GM12878 (cell line): ENCODE measurements around the gene SLC25A45. TPM values are rescaled to one million over a fixed set of nuclear protein-coding genes. Genes with fewer than 3 reads are reported as not detected.

ENCODE experiments used
- ATAC-seq: fragments of 200-7000 bp; cut with Tn5 transposase; 3 replicates; pipeline ENCODE4 v1.9.1; 2020; ENCODE audit warnings: mild to moderate bottlenecking, moderate library complexity
- BruUV-seq: library from RNA; stranded (reverse); fragments of 400-500 nt; replicated peaks from 2 replicates; lab custom pipeline; 2021; lab: Mats Ljungman, UMichigan
- CTCF ChIA-PET: fragments of 300-600 bp; sonication (Branson Sonifier 250); formaldehyde crosslinking; extraction: SDS; loops from one replicate; lab custom pipeline; 2021; ENCODE audit warnings: inconsistent platforms; lab: Yijun Ruan, JAX
- POLR2A ChIA-PET: fragments of 350-600 bp; formaldehyde crosslinking; extraction: SDS; loops from one replicate; lab custom pipeline; 2021; ENCODE audit warnings: inconsistent platforms; lab: Charles Lee
- RAD21 ChIA-PET: fragments of 300-600 bp; sonication (Branson Sonifier 250); formaldehyde crosslinking; loops from one replicate; lab custom pipeline; 2023; ENCODE audit warnings: antibody characterized with exemption; ENCODE audit not compliant: unreplicated experiment; lab: Charles Lee
- SMC1A ChIA-PET: fragments of 300-600 bp; sonication (Branson Sonifier 250); formaldehyde crosslinking; loops from one replicate; lab custom pipeline; 2023; ENCODE audit not compliant: unreplicated experiment, uncharacterized antibody; lab: Charles Lee
- DNase-seq: peaks from one replicate; pipeline ENCODE4 v3.0.0-alpha.2; 2011; ENCODE audit warnings: low read depth, low spot score
- FAIRE-seq: peaks from 3 replicates; lab custom pipeline; 2011; peaks lifted over from hg19 to GRCh38; lab: Jason Lieb, UNC
- H2AFZ ChIP-seq: 2 replicates; pipeline ENCODE4 v1.6.0; 2011; ENCODE audit warnings: low read depth, low read length, control low read depth; ENCODE audit not compliant: control insufficient read depth
- H3K27ac ChIP-seq: 2 replicates; pipeline ENCODE4 v1.5.1; 2011; ENCODE audit warnings: control low read depth; ENCODE audit not compliant: control insufficient read depth, insufficient read depth
- H3K27me3 ChIP-seq, 2 experiments: replicated peaks in 1 of 2; 2 replicates each; pipeline versions ENCODE4 v1.6.0 to v1.6.1; 2011; ENCODE audit warnings: low read length in 1 of 2; ENCODE audit not compliant: control insufficient read depth in 2 of 2, insufficient read depth in 2 of 2
- H3K36me3 ChIP-seq, 2 experiments: 2 replicates each; pipeline ENCODE4 v1.5.1; 2011; ENCODE audit warnings: low read length in 1 of 2; ENCODE audit not compliant: control insufficient read depth in 2 of 2, insufficient read depth in 2 of 2
- H3K4me1 ChIP-seq: 2 replicates; pipeline ENCODE4 v1.6.1; 2011; ENCODE audit warnings: mild to moderate bottlenecking, low read length, moderate library complexity, mixed read lengths; ENCODE audit not compliant: control insufficient read depth, insufficient read depth
- H3K4me2 ChIP-seq: 2 replicates; pipeline ENCODE4 v1.6.0; 2011; ENCODE audit warnings: control low read depth; ENCODE audit not compliant: control insufficient read depth, insufficient read depth
- H3K4me3 ChIP-seq: fragments of 200-600 bp; sonication (generic); 2 replicates; pipeline ENCODE4 v1.5.1; 2016
- H3K79me2 ChIP-seq: 2 replicates; pipeline ENCODE4 v1.6.0; 2011; ENCODE audit warnings: low read length; ENCODE audit not compliant: control insufficient read depth, insufficient read depth
- H3K9ac ChIP-seq: 2 replicates; pipeline ENCODE4 v1.8.0; 2011; ENCODE audit warnings: low read length, control low read depth, mixed read lengths; ENCODE audit not compliant: control insufficient read depth, insufficient read depth
- H3K9me3 ChIP-seq: replicated peaks from 3 replicates; pipeline ENCODE4 v1.5.1; 2011; ENCODE audit warnings: mild to moderate bottlenecking, low read length; ENCODE audit not compliant: control insufficient read depth, insufficient read depth
- H4K20me1 ChIP-seq: 2 replicates; pipeline ENCODE4 v1.6.0; 2011; ENCODE audit not compliant: control insufficient read depth, insufficient read depth
- CBX3 ChIP-seq: fragments of 200-600 bp; sonication (generic); IDR thresholded peaks from 2 replicates; pipeline ENCODE4 v1.6.1; 2016; ENCODE audit warnings: low read depth, borderline replicate concordance
- CHD1 ChIP-seq: IDR thresholded peaks from 2 replicates; pipeline ENCODE4 v1.6.1; 2012; ENCODE audit warnings: low read depth, low read length, improper control_type of control experiment
- EED ChIP-seq: sonication (generic); IDR thresholded peaks from 2 replicates; pipeline ENCODE4 v1.6.1; 2016; ENCODE audit warnings: antibody characterized with exemption, low read depth
- HCFC1 ChIP-seq: fragments of 150-350 bp; IDR thresholded peaks from 2 replicates; pipeline ENCODE4 v1.6.1; 2014; ENCODE audit warnings: low read length
- HDAC6 ChIP-seq: fragments of 200-600 bp; sonication (generic); IDR thresholded peaks from one replicate; pipeline ENCODE4 v1.8.0; 2017; ENCODE audit warnings: antibody characterized with exemption; ENCODE audit not compliant: unreplicated experiment
- RFX5 ChIP-seq: IDR thresholded peaks from 2 replicates; pipeline ENCODE4 v1.6.1; 2011; ENCODE audit warnings: low read depth, low read length, improper control_type of control experiment
- SRF ChIP-seq, 2 experiments: IDR thresholded peaks; 2 replicates each; pipeline ENCODE4 v1.6.1; 2011; ENCODE audit warnings: low read depth in 2 of 2, low read length in 2 of 2, mild to moderate bottlenecking in 1 of 2, moderate library complexity in 1 of 2
- SUZ12 ChIP-seq: fragments of 200-600 bp; sonication (generic); IDR thresholded peaks from one replicate; pipeline ENCODE4 v1.6.1; 2018; ENCODE audit warnings: antibody characterized with exemption, mild to moderate bottlenecking; ENCODE audit not compliant: unreplicated experiment
- WGBS: methylation state at CpG from one replicate; pipeline ENCODE4 v1.1.6; 2016; ENCODE audit warnings: low lambda C conversion rate; ENCODE audit not compliant: insufficient replicate concordance, insufficient coverage; ENCODE audit errors: missing lambda C conversion rate; 5-methylcytosine and 5-hydroxymethylcytosine counted together
- in situ Hi-C: fragments of 300-500 bp; cut with MboI; formaldehyde crosslinking; loops from 9 replicates; pipeline ENCODE4 v1.14.3; 2018; ENCODE audit warnings: mixed read lengths
- intact Hi-C: fragments of 100-400 bp; cut with micrococcal nuclease; formaldehyde crosslinking; loops from one replicate; pipeline ENCODE4 v1.14.2; 2022; ENCODE audit not compliant: unreplicated experiment
- polyA plus RNA-seq, 11 experiments: library from polyadenylated mRNA; depleted of rRNA in 4 of 11; unstranded in 6 of 11; stranded (reverse) in 5 of 11; fragments of >200 nt; fragmentation: Nextera tagmentation in 4 of 11; fragmentation: Illumina TruSeq in 1 of 11; extraction: Ambion mirVana in 4 of 11; extraction: Trizol in 1 of 11; gene quantifications; 1 replicate in 1 of 11; 2 replicates in 10 of 11; pipeline versions ENCODE4 v1.2.1 to v1.2.3, GENCODE V29; 2011 to 2016; ENCODE audit warnings: inconsistent platforms in 2 of 11, missing spikeins in 2 of 11, low read depth in 1 of 11
- total RNA-seq, 4 experiments: library from RNA; depleted of rRNA in 3 of 4; stranded (reverse); fragments of >200 nt in 3 of 4; fragmentation: Illumina TruSeq in 1 of 4; extraction: Trizol in 1 of 4; gene quantifications; 2 replicates each; pipeline versions ENCODE4 v1.2.1 to v1.2.3, GENCODE V29; 2013 to 2021
- TF ChIP-seq, protein P1 (sequence below): IDR thresholded peaks from 2 replicates; pipeline ENCODE4 v1.6.1; 2011; ENCODE audit warnings: borderline replicate concordance, low read depth, mild to moderate bottlenecking, moderate library complexity, mixed read lengths, low read length; ENCODE audit not compliant: insufficient read depth; ENCODE audit errors: extremely low read length
- TF ChIP-seq, protein P2 (sequence below): fragments of 450-650 bp; IDR thresholded peaks from 2 replicates; pipeline ENCODE4 v1.6.1; 2017; ENCODE audit warnings: mild to moderate bottlenecking, moderate library complexity
- TF ChIP-seq, protein P3 (sequence below): IDR thresholded peaks from 2 replicates; pipeline ENCODE4 v1.6.1; 2011; ENCODE audit warnings: borderline replicate concordance, low read depth, mild to moderate bottlenecking, moderate library complexity, low read length; ENCODE audit not compliant: insufficient read depth, poor library complexity, severe bottlenecking
- TF ChIP-seq, protein P4 (sequence below): fragments of 450-650 bp; IDR thresholded peaks from 2 replicates; pipeline ENCODE4 v1.6.1; 2018; ENCODE audit warnings: borderline replicate concordance, mild to moderate bottlenecking; ENCODE audit not compliant: partially characterized antibody

Gene SLC25A45
- total and polyA plus RNA-seq, 10 of the 15 experiments (the other 5 are each of a cell fraction or from before 2014, with no cell fraction given): 4.1 to 35.2 (median 20.3) TPM

DNA sequence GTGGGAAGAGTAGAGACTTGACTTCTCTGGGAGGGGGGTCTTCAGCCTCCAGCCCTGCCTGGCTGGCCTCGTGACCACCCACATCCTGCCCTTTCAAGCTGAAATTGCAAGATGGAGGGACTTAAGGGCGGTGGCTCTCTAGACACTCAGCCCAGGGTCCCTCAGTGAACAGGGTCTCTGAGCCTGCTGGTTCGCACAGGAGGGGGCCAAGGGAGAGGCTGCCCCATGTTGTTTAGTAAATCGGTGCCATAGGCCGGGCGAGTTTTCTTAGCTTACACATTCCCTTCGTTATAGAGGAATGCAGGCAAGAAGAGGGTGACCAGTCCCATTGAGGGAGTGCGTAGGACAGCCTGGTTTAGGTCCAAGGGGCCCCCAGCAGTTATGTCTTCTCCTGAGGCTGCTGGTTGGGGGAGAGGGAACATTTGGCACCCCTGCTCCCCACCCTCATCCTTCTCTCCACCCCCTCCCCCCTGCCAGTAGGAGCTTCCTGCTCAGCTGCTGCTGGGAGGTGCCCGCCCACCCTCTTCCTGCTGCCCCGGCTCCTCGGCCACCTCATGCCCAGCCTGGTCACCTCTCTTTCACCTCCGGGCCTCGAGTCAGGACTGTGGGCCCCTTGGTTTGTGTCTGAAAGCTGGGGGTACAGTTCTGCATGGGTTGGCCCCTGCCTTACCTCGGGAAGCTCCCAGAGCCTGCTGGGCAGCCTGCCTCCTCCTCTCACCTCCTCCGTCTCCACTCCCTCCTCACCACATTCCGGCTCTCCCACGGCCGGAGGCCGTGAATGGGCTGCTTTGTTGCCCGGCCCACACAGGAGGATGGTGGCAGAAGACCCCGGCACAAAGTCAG is 7.9 kb upstream of the SLC25A45 start:
- Histone ChIP-seq H3K4me3 (peak overlapping the region; percentile 50; the same call in 1 of the 2 replicates), H3K4me1 (peaks cover 36% of the 10 kb centered on the region), H3K27me3 (no peaks in the 10 kb centered on the region), H2AFZ (no peak overlapping the region), H3K36me3 (peaks cover 5 to 16% of the 10 kb centered on the region in 2 experiments; a peak in 3 of 4 replicates), H3K79me2 (peaks cover 51% of the 10 kb centered on the region), H4K20me1 (no peaks in the 10 kb centered on the region; the same call in 1 of the 2 replicates), H3K4me2 (peak overlapping the region; percentile 80), H3K9me3 (no peaks in the 10 kb centered on the region), H3K9ac (peak overlapping the region; percentile 53; the same call in 1 of the 2 replicates), H3K27ac (peak overlapping the region; percentile 30; the same call in 1 of the 2 replicates)
- ChIA-PET RAD21 (interaction anchor here (0.6 to 2.0 kb wide), 2 partner anchors 26 to 115 kb away, joined by 4 to 8 read pairs; no protein-coding TSS in a partner anchor), CTCF (interaction anchor here (0.5 to 6.0 kb wide), 5 partner anchors 12 to 398 kb away, joined by 3 to 34 read pairs (median 3); no protein-coding TSS in a partner anchor), POLR2A (interaction anchor here (0.7 to 1.6 kb wide), 3 partner anchors 11 to 78 kb away, joined by 3 to 4 read pairs (median 4); no protein-coding TSS in a partner anchor), SMC1A (interaction anchor here (1.2 to 1.4 kb wide), 2 partner anchors 19 to 26 kb away, joined by 4 read pairs; no protein-coding TSS in a partner anchor)
- in situ Hi-C loops (no loop called here), intact Hi-C loops (no loop called here)
- ATAC-seq (no peak), DNase-seq (no peak), FAIRE-seq (no peak)
- BruUV-seq: no TSS peak
- WGBS: 79% methylated on average over 19 of the region's 21 CpGs
- TF ChIP-seq SUZ12: no peak
- no peak for TF ChIP-seq HDAC6
- TF ChIP-seq HCFC1: no peak
- TF ChIP-seq, protein P1, sequence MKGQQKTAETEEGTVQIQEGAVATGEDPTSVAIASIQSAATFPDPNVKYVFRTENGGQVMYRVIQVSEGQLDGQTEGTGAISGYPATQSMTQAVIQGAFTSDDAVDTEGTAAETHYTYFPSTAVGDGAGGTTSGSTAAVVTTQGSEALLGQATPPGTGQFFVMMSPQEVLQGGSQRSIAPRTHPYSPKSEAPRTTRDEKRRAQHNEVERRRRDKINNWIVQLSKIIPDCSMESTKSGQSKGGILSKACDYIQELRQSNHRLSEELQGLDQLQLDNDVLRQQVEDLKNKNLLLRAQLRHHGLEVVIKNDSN: no peak
- TF ChIP-seq CHD1: no peak
- TF ChIP-seq, protein P2, sequence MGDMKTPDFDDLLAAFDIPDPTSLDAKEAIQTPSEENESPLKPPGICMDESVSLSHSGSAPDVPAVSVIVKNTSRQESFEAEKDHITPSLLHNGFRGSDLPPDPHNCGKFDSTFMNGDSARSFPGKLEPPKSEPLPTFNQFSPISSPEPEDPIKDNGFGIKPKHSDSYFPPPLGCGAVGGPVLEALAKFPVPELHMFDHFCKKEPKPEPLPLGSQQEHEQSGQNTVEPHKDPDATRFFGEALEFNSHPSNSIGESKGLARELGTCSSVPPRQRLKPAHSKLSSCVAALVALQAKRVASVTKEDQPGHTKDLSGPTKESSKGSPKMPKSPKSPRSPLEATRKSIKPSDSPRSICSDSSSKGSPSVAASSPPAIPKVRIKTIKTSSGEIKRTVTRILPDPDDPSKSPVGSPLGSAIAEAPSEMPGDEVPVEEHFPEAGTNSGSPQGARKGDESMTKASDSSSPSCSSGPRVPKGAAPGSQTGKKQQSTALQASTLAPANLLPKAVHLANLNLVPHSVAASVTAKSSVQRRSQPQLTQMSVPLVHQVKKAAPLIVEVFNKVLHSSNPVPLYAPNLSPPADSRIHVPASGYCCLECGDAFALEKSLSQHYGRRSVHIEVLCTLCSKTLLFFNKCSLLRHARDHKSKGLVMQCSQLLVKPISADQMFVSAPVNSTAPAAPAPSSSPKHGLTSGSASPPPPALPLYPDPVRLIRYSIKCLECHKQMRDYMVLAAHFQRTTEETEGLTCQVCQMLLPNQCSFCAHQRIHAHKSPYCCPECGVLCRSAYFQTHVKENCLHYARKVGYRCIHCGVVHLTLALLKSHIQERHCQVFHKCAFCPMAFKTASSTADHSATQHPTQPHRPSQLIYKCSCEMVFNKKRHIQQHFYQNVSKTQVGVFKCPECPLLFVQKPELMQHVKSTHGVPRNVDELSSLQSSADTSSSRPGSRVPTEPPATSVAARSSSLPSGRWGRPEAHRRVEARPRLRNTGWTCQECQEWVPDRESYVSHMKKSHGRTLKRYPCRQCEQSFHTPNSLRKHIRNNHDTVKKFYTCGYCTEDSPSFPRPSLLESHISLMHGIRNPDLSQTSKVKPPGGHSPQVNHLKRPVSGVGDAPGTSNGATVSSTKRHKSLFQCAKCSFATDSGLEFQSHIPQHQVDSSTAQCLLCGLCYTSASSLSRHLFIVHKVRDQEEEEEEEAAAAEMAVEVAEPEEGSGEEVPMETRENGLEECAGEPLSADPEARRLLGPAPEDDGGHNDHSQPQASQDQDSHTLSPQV: no peak
- no peak for TF ChIP-seq SRF (IDR thresholded peaks at IDR 0.05; ENCODE audit: low read depth in 2 of 2, low read length in 2 of 2)
- TF ChIP-seq EED: no peak
- TF ChIP-seq, protein P3, sequence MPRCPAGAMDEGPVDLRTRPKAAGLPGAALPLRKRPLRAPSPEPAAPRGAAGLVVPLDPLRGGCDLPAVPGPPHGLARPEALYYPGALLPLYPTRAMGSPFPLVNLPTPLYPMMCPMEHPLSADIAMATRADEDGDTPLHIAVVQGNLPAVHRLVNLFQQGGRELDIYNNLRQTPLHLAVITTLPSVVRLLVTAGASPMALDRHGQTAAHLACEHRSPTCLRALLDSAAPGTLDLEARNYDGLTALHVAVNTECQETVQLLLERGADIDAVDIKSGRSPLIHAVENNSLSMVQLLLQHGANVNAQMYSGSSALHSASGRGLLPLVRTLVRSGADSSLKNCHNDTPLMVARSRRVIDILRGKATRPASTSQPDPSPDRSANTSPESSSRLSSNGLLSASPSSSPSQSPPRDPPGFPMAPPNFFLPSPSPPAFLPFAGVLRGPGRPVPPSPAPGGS: no peak
- no peak for TF ChIP-seq CBX3
- TF ChIP-seq, protein P4, sequence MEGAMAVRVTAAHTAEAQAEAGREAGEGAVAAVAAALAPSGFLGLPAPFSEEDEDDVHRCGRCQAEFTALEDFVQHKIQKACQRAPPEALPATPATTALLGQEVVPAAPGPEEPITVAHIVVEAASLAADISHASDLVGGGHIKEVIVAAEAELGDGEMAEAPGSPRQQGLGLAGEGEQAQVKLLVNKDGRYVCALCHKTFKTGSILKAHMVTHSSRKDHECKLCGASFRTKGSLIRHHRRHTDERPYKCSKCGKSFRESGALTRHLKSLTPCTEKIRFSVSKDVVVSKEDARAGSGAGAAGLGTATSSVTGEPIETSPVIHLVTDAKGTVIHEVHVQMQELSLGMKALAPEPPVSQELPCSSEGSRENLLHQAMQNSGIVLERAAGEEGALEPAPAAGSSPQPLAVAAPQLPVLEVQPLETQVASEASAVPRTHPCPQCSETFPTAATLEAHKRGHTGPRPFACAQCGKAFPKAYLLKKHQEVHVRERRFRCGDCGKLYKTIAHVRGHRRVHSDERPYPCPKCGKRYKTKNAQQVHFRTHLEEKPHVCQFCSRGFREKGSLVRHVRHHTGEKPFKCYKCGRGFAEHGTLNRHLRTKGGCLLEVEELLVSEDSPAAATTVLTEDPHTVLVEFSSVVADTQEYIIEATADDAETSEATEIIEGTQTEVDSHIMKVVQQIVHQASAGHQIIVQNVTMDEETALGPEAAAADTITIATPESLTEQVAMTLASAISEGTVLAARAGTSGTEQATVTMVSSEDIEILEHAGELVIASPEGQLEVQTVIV: no peak
- TF ChIP-seq RFX5: no peak
